Measurements from ENCODE around the gene GALNT16.

GRCh38 chr14:69404883-69405282, 144.9 kb downstream of the GALNT16 start:
- TF ChIP-seq CTCF (IDR thresholded peaks at IDR 0.05), result no peak
- TF ChIP-seq POLR2AphosphoS5 (IDR thresholded peaks at IDR 0.05), result no peak
- TF ChIP-seq POLR2A (IDR thresholded peaks at IDR 0.05), result no peak
- TF ChIP-seq EP300 (IDR thresholded peaks at IDR 0.05), result no peak
